ENCODE measurements around the gene TMEM242.

Gene TMEM242

GRCh38 chr6:157251586-157252247 is 71.6 kb downstream of the TMEM242 start:
- no peak for DNase-seq (ENCODE audit: low read depth in 2 of 2)

GRCh38 chr6:157249826-157250225 is 73.5 kb downstream of the TMEM242 start:
- DNase-seq (ENCODE audit: low read depth in 2 of 2): no peak

GRCh38 chr6:157248264-157248663 is 75.1 kb downstream of the TMEM242 start:
- DNase-seq (ENCODE audit: low read depth in 2 of 2): no peak

- DNase-seq (ENCODE audit: low read depth in 2 of 2): no peak
These were observed 76.4 kb downstream of the TMEM242 start for GRCh38 chr6:157246771-157247484.

- DNase-seq (ENCODE audit: low read depth in 2 of 2): peak; percentile 60 to 64
These were observed 77.2 kb downstream of the TMEM242 start for GRCh38 chr6:157246048-157246630.

- no peak for DNase-seq (ENCODE audit: low read depth in 2 of 2)
These were observed 77.9 kb downstream of the TMEM242 start for GRCh38 chr6:157245436-157245835.

GRCh38 chr6:157244780-157245179 is 78.5 kb downstream of the TMEM242 start:
- DNase-seq (ENCODE audit: low read depth in 2 of 2): no peak

GRCh38 chr6:157244175-157244574 is 79.1 kb downstream of the TMEM242 start:
- DNase-seq (ENCODE audit: low read depth in 2 of 2): peak; percentile 89 to 90

- no peak for DNase-seq (ENCODE audit: low read depth in 2 of 2)
These were observed 80.5 kb downstream of the TMEM242 start for GRCh38 chr6:157242791-157243190.

- no peak for DNase-seq (ENCODE audit: low read depth in 2 of 2)
These were observed 82.4 kb downstream of the TMEM242 start for GRCh38 chr6:157240960-157241311.

GRCh38 chr6:157240059-157240959 is 83.0 kb downstream of the TMEM242 start:
- peak; percentile 78 to 81 for DNase-seq (ENCODE audit: low read depth in 2 of 2)

- DNase-seq (ENCODE audit: low read depth in 2 of 2): no peak
These were observed 83.7 kb downstream of the TMEM242 start for GRCh38 chr6:157239671-157240058.
